ENCODE results near the gene POTEI. TPM values are rescaled to one million over a fixed set of nuclear protein-coding genes. Genes with fewer than 3 reads are reported as not detected.
A peak's percentile ranks its signal among the peaks of the same experiment; 100 is the strongest.
"Not testable (repeated sequence)": the region's sequence is repeated elsewhere in the genome, so short reads cannot be mapped to it uniquely, and the experiment has no call there.

Gene POTEI
- total and polyA plus RNA-seq, 12 donors, result not detected

- H3K36me3 ChIP-seq; H3K9me3 ChIP-seq; ATAC-seq; H3K4me3 ChIP-seq; H3K27me3 ChIP-seq; H3K4me1 ChIP-seq; DNase-seq; H3K27ac ChIP-seq; intact Hi-C loops (cut with DNase I): not testable (repeated sequence)
- WGBS, 2 donors, result no CpG with 5 or more reads among the region's 4 CpGs
These were observed 21.1 kb upstream of the POTEI start for GRCh38 chr2:130530212-130530611.

- H3K27ac ChIP-seq; H3K9me3 ChIP-seq; DNase-seq; ATAC-seq; intact Hi-C loops (cut with DNase I); H3K4me3 ChIP-seq; H3K4me1 ChIP-seq; H3K27me3 ChIP-seq; H3K36me3 ChIP-seq: not testable (repeated sequence)
- no CpG with 5 or more reads among the region's 6 CpGs for WGBS, 2 donors
These were observed 20.4 kb upstream of the POTEI start for GRCh38 chr2:130529545-130529944.

- intact Hi-C loops (cut with DNase I); DNase-seq; H3K4me1 ChIP-seq; H3K9me3 ChIP-seq; H3K27ac ChIP-seq; H3K36me3 ChIP-seq; H3K4me3 ChIP-seq; H3K27me3 ChIP-seq: not testable (repeated sequence)
- ATAC-seq, result peak in 5 of 8 donors; percentile 31 to 69 (median 63)
- no CpG with 5 or more reads among the region's 40 CpGs for WGBS, 2 donors
These were observed 18.3 kb upstream of the POTEI start for GRCh38 chr2:130527365-130527967.

GRCh38 chr2:130522390-130522789 is 13.3 kb upstream of the POTEI start:
- DNase-seq; intact Hi-C loops (cut with DNase I); H3K4me3 ChIP-seq; H3K36me3 ChIP-seq; H3K9me3 ChIP-seq; ATAC-seq; H3K4me1 ChIP-seq; H3K27ac ChIP-seq; H3K27me3 ChIP-seq: not testable (repeated sequence)
- WGBS, 2 donors, result no CpG with 5 or more reads among the region's 23 CpGs

- H3K4me3 ChIP-seq; H3K4me1 ChIP-seq; H3K27ac ChIP-seq; H3K9me3 ChIP-seq; ATAC-seq; H3K36me3 ChIP-seq; intact Hi-C loops (cut with DNase I); DNase-seq; H3K27me3 ChIP-seq: not testable (repeated sequence)
- WGBS, 2 donors, result no CpG with 5 or more reads among the region's 7 CpGs
These were observed 11.9 kb upstream of the POTEI start, which contains the start of gene CFC1B for GRCh38 chr2:130520992-130521391. CFC1B (plus strand) TSS chr2:130521222; CDS start chr2:130521485, 263 bp downstream.

DNA sequence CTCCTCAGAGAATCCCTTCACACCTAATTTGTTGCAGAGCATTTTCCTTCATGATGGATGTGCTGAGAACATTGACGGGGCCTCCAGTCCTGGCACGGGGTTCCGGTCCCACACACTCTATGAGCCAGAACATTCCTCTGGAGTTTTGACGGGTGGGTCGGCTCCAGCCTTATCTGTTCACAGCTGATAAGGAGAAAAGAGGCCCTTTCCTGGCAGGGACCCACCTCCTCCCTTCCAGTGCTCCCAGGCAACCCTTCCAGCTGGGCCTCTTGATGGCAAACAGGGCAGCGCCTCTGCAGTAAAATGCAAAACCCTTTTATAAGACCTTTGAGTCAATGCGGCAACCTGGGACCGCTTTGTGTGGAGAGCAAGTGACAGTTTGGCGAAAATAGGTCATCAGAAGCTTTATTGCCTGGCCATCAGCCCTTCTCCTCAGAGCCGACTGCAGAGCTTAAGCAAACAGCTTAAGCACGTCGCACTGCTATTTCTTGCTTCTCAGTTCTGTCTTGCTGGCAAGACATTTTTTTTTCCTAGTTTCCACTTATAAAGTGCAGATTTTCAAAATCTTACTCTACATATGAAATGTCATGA is 9.5 kb upstream of the POTEI start:
- H3K4me3 ChIP-seq; H3K27me3 ChIP-seq; DNase-seq; H3K36me3 ChIP-seq; intact Hi-C loops (cut with DNase I); H3K9me3 ChIP-seq; H3K27ac ChIP-seq; H3K4me1 ChIP-seq: not testable (repeated sequence)
- no CpG with 5 or more reads among the region's 12 CpGs for WGBS, 2 donors
- ATAC-seq, result peak in 6 of 8 donors; percentile 47 to 75 (median 63)

DNA sequence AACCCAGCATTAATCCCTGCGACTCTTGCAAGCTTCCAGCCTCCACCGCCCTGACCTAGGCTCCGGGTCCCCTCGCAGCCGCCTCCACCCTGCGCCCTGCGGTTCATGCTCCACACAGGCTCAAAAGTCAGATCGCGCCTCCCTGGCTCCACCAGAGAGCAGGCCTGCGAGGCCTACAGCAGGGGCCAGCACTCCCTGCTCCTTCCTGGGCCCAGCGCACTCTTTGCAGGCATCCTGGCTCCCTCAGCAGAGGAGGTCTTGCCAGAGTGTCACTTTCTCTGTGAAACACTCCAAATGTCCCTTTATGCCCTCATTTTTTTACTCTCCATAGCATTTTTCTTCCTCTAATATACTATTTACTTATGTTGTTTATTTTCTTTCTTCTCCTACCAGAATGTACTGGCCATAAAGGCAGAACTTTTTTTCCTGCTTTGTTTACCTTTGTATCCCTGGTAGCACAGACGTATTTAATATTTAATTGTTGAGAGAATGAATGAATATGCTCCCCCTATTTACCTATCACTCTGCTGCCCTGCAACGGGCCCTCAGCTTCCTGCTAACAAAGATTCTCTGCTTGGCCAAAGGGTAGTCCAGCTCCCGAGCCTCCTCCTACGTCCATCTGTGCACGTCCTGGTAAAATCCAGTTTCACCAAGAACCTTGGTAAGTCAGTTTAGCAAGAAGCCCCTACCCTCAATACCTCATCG is 2.8 kb upstream of the POTEI start:
- intact Hi-C loops (cut with DNase I), result not testable (repeated sequence)
- peak in 2 of 8 donors; percentile 16 to 55 for ATAC-seq

DNA sequence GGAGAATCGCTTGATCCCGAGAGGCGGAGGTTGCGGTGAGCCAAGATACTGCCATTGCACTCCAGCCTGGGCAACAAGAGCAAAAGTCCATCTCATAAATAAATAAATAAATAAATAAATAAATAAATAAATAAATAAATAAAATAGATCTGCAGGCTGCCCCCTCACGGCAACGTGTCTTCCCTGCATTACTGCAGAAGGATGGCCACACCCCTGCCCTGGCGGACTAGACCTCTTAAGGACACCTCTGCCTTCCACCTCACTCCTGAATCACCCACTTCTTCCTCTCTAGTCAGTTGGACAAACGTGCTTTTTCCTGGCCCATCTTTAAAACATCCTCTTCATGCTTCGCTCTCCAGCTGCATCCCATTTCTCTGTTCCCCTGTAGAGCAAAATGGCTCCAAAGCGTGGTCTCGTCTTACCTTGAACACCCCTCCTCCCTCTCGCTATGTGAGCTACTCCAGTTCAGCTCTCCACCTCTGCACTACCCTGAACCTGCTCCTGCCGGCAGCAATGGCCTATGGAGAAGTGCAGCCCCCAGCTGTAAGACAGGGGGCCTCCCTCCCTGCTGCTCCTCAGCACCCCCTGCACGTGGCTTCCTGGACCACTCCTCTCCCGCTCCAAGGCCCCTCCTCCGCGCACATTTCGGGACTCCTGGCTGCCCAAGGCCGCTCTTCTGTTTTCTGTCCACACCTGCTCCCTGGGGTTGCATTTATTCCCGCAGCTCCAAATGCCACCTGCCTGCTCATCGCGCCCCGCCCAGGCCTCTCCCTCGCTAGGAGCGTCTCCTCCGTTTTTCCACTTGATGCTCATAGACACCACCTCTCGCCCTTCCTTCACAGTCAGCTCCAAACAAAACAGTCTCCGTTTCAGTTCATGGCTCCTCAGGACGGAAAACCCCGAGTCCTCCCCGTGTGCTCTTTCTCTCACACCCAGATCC is 1.9 kb upstream of the POTEI start:
- H3K4me1 ChIP-seq; H3K27me3 ChIP-seq; H3K4me3 ChIP-seq; ATAC-seq; H3K27ac ChIP-seq; H3K36me3 ChIP-seq; H3K9me3 ChIP-seq; DNase-seq; intact Hi-C loops (cut with DNase I): not testable (repeated sequence)
- WGBS, 2 donors, result 66% methylated on average over 2 of the region's 31 CpGs; no CpG with 5 or more reads in 1 of the 2 donors

More for the DNA sequence above, 2.8 kb upstream of the POTEI start:
- DNase-seq, H3K4me3 ChIP-seq, H3K27ac ChIP-seq, H3K4me1 ChIP-seq, H3K9me3 ChIP-seq, H3K36me3 ChIP-seq, H3K27me3 ChIP-seq: not testable (repeated sequence)
- WGBS, 2 donors, result 90 to 97% methylated on average over 4 of the region's 17 CpGs

GRCh38 chr2:130491073-130491472 is 18.1 kb downstream of the POTEI start:
- intact Hi-C loops (cut with DNase I); H3K4me3 ChIP-seq; ATAC-seq; H3K27ac ChIP-seq; DNase-seq; H3K4me1 ChIP-seq; H3K9me3 ChIP-seq; H3K36me3 ChIP-seq; H3K27me3 ChIP-seq: not testable (repeated sequence)
- WGBS, 2 donors, result 48 to 93% methylated on average over 2 to 3 of the region's 4 CpGs

DNA sequence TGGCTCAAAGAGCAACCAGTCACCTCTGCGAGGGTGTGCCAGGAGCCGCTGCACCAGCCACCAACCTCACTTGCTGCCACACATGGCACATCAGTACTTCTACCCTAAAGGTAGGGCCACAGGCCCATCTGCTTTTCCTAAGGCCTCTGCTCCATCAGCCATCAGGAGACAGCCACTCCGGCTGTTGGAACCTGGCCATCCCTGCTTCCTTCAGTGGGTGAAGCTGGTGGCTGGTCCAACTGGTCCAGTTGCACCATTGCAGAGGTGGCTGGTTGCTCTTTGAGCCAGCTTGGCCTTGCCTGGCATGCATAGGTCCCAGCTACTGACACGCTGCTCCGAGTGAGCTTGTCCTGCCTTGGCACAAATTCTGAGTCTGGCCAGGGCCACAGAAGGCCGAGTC is 53.7 kb downstream of the POTEI start:
- ATAC-seq; H3K36me3 ChIP-seq; H3K9me3 ChIP-seq; H3K4me1 ChIP-seq; intact Hi-C loops (cut with DNase I); H3K4me3 ChIP-seq; DNase-seq; H3K27me3 ChIP-seq; H3K27ac ChIP-seq: not testable (repeated sequence)
- 89 to 92% methylated on average over 6 of the region's 6 CpGs for WGBS, 2 donors

DNA sequence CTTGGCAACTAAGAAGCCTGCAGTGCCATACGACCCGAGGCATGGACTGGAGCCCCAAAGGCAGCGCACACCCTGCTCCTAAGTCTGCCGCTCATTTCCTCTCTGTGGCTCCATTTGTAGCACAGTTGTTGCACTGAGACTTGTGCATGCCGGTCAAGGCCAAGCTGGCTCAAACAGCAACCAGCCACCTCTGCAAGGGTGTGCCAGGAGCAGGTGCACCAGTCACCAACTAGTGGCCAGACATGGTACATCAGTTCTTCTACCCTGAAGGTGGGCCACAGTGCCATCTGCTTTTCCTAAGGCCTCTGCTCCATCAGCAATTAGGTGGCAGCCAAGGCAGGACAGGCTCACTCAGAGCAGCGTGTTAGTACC is 54.4 kb downstream of the POTEI start:
- WGBS, 2 donors, result 89 to 94% methylated on average over 6 of the region's 6 CpGs
- H3K36me3 ChIP-seq; H3K27ac ChIP-seq; intact Hi-C loops (cut with DNase I); H3K27me3 ChIP-seq; H3K4me3 ChIP-seq; ATAC-seq; H3K9me3 ChIP-seq; DNase-seq; H3K4me1 ChIP-seq: not testable (repeated sequence)
